Sigmoid colon (tissue), 4 donors: Measurements from ENCODE around the gene ING5.

Experiments
- CTCF ChIP-seq, 4 experiments: fragments of 450-650 bp in 3 of 4; fragments of 200-600 bp in 1 of 4; IDR thresholded peaks; one replicate each; pipeline ENCODE4 v1.5.1; 2016 to 2019; ENCODE audit warnings: antibody characterized with exemption in 4 of 4, mild to moderate bottlenecking in 3 of 4, moderate library complexity in 2 of 4
- EP300 ChIP-seq, 4 donors: sonication (generic); formaldehyde crosslinking; IDR thresholded peaks; one replicate each; pipeline ENCODE4 v1.6.1; 2017; ENCODE audit warnings: antibody characterized with exemption in 4 of 4
- POLR2A ChIP-seq, 2 donors: fragments of 450-650 bp; IDR thresholded peaks; one replicate each; pipeline ENCODE4 v1.6.1; 2016; ENCODE audit warnings: antibody characterized with exemption in 2 of 2, mild to moderate bottlenecking in 2 of 2, moderate library complexity in 2 of 2
- POLR2AphosphoS5 ChIP-seq, 4 donors: sonication (generic); formaldehyde crosslinking; IDR thresholded peaks; one replicate each; pipeline ENCODE4 v1.6.1; 2017; ENCODE audit warnings: antibody characterized with exemption in 4 of 4

GRCh38 chr2:241708879-241709278 lies 7.0 kb downstream of the ING5 start:
- no peak for TF ChIP-seq CTCF (IDR thresholded peaks at IDR 0.05)
- no peak for TF ChIP-seq POLR2A (IDR thresholded peaks at IDR 0.05)
- TF ChIP-seq POLR2AphosphoS5 (IDR thresholded peaks at IDR 0.05): no peak
- TF ChIP-seq EP300 (IDR thresholded peaks at IDR 0.05): no peak
